ENCODE results near the gene AGBL5. TPM values are rescaled to one million over a fixed set of nuclear protein-coding genes. Genes with fewer than 3 reads are reported as not detected.

AGBL5 gene
- total RNA-seq, 1 donor from 2014 or later = 68.3 TPM

- H3K4me1 ChIP-seq = no peaks in the 10 kb centered on the region
- Mint-ChIP-seq H3K9me3 (peaks cover 12% of the 10 kb centered on the region), H3K27me3 (ENCODE audit: insufficient read depth, low read depth) (peaks cover 1% of the 10 kb centered on the region), H3K4me3 (no peak overlapping the region), H3K36me3 (peaks cover 18% of the 10 kb centered on the region), H3K4me1 (no peaks in the 10 kb centered on the region), H3K27ac (no peak overlapping the region)
- H3K4me2 ChIP-seq = no peak overlapping the region
- no peaks in the 10 kb centered on the region for H3F3A ChIP-seq (ENCODE audit: low read depth)
- no peak overlapping the region for H2AFZ ChIP-seq (replicated peaks)
- no peaks in the 10 kb centered on the region for H3K79me2 ChIP-seq (ENCODE audit: low read depth)
- TF ChIP-seq EZH2 (IDR thresholded peaks at IDR 0.05) (no peak), EZH2phosphoT487 (IDR thresholded peaks at IDR 0.05) (no peak), CTCF (IDR thresholded peaks at IDR 0.05) (no peak)
- H3K9me3 ChIP-seq (ENCODE audit: low read depth) = no peaks in the 10 kb centered on the region
- H4K20me1 ChIP-seq (ENCODE audit: low read depth) = peaks cover 7% of the 10 kb centered on the region
- H3K27me3 ChIP-seq = no peaks in the 10 kb centered on the region
- DNase-seq (ENCODE audit: low spot score) = no peak
- H3K4me3 ChIP-seq = no peak overlapping the region
- no peak overlapping the region for H3K27ac ChIP-seq
- H3K9ac ChIP-seq = no peak overlapping the region
- H3K36me3 ChIP-seq = no peaks in the 10 kb centered on the region
Observed at GRCh38 chr2:27008678-27009077, 42.8 kb upstream of the AGBL5 start.

GRCh38 chr2:27009083-27009482, 42.4 kb upstream of the AGBL5 start:
- Mint-ChIP-seq H3K9me3 (peaks cover 16% of the 10 kb centered on the region), H3K4me3 (no peak overlapping the region), H3K4me1 (no peaks in the 10 kb centered on the region), H3K27ac (no peak overlapping the region), H3K27me3 (ENCODE audit: insufficient read depth, low read depth) (no peaks in the 10 kb centered on the region), H3K36me3 (peaks cover 22% of the 10 kb centered on the region)
- H3K9me3 ChIP-seq (ENCODE audit: low read depth) = no peaks in the 10 kb centered on the region
- no peak overlapping the region for H3K27ac ChIP-seq
- H3K4me2 ChIP-seq = no peak overlapping the region
- H3K79me2 ChIP-seq (ENCODE audit: low read depth) = no peaks in the 10 kb centered on the region
- TF ChIP-seq EZH2 (IDR thresholded peaks at IDR 0.05) = no peak
- TF ChIP-seq EZH2phosphoT487 (IDR thresholded peaks at IDR 0.05) = no peak
- TF ChIP-seq CTCF (IDR thresholded peaks at IDR 0.05) = no peak
- no peak for DNase-seq (ENCODE audit: low spot score)
- H3F3A ChIP-seq (ENCODE audit: low read depth) = no peaks in the 10 kb centered on the region
- no peaks in the 10 kb centered on the region for H3K27me3 ChIP-seq
- no peak overlapping the region for H3K4me3 ChIP-seq
- peaks cover 7% of the 10 kb centered on the region for H4K20me1 ChIP-seq (ENCODE audit: low read depth)
- no peak overlapping the region for H3K9ac ChIP-seq
- H3K4me1 ChIP-seq = no peaks in the 10 kb centered on the region
- no peaks in the 10 kb centered on the region for H3K36me3 ChIP-seq
- no peak overlapping the region for H2AFZ ChIP-seq (replicated peaks)

GRCh38 chr2:27009716-27010115, 41.8 kb upstream of the AGBL5 start:
- H3K27me3 Mint-ChIP-seq (ENCODE audit: insufficient read depth, low read depth) = no peaks in the 10 kb centered on the region
- H2AFZ ChIP-seq (replicated peaks) = no peak overlapping the region
- TF ChIP-seq EZH2phosphoT487 (IDR thresholded peaks at IDR 0.05) (no peak), CTCF (IDR thresholded peaks at IDR 0.05) (no peak), EZH2 (IDR thresholded peaks at IDR 0.05) (no peak)
- no peak overlapping the region for H3K4me3 ChIP-seq
- H3K27ac Mint-ChIP-seq = no peak overlapping the region
- no peaks in the 10 kb centered on the region for H3F3A ChIP-seq (ENCODE audit: low read depth)
- no peak overlapping the region for H3K4me3 Mint-ChIP-seq
- H3K9me3 Mint-ChIP-seq = peaks cover 16% of the 10 kb centered on the region
- no peak for DNase-seq (ENCODE audit: low spot score)
- H3K4me2 ChIP-seq = no peak overlapping the region
- no peaks in the 10 kb centered on the region for H3K4me1 Mint-ChIP-seq
- no peaks in the 10 kb centered on the region for H3K4me1 ChIP-seq
- no peak overlapping the region for H3K27ac ChIP-seq
- H3K9ac ChIP-seq = no peak overlapping the region
- H3K9me3 ChIP-seq (ENCODE audit: low read depth) = no peaks in the 10 kb centered on the region
- H3K79me2 ChIP-seq (ENCODE audit: low read depth) = no peaks in the 10 kb centered on the region
- peaks cover 7% of the 10 kb centered on the region for H4K20me1 ChIP-seq (ENCODE audit: low read depth)
- peaks cover 23% of the 10 kb centered on the region for H3K36me3 Mint-ChIP-seq
- H3K27me3 ChIP-seq = no peaks in the 10 kb centered on the region
- no peaks in the 10 kb centered on the region for H3K36me3 ChIP-seq

Data from neural progenitor cell (in vitro differentiated cells).